Ovary (tissue), 9 donors: ENCODE data around the gene VMP1. TPM values are rescaled to one million over a fixed set of nuclear protein-coding genes. Genes with fewer than 3 reads are reported as not detected.

Source experiments
- DNase-seq, 5 donors: peaks; one replicate each; pipeline ENCODE4 v3.0.0-alpha.2; 2019 to 2020
- H3K27ac ChIP-seq, 2 donors: fragments of 200-600 bp; one replicate each; pipeline versions ENCODE4 v1.5.1 to v1.8.0; 2019 to 2022
- H3K27me3 ChIP-seq: fragments of 200-600 bp; one replicate; pipeline ENCODE4 v1.8.0; 2022
- H3K36me3 ChIP-seq: fragments of 200-600 bp; sonication (generic); one replicate; pipeline ENCODE4 v1.5.1; 2019
- H3K4me1 ChIP-seq: one replicate; pipeline ENCODE4 v1.8.1; 2013; ENCODE audit warnings: mild to moderate bottlenecking, moderate library complexity; ENCODE audit not compliant: insufficient read depth
- H3K4me3 ChIP-seq: fragments of 200-600 bp; sonication (generic); one replicate; pipeline ENCODE4 v1.5.1; 2017
- H3K9me3 ChIP-seq, 2 donors: fragments of 200-600 bp in 1 of 2; sonication (generic) in 1 of 2; one replicate each; pipeline versions ENCODE4 v1.5.1 to v1.8.1; 2013 to 2019; ENCODE audit warnings: mild to moderate bottlenecking in 1 of 2, moderate library complexity in 1 of 2
- EP300 ChIP-seq: sonication (generic); formaldehyde crosslinking; IDR thresholded peaks from one replicate; pipeline ENCODE4 v1.6.1; 2017; ENCODE audit warnings: antibody characterized with exemption
- POLR2A ChIP-seq: fragments of 450-650 bp; IDR thresholded peaks from one replicate; pipeline ENCODE4 v1.6.1; 2017; ENCODE audit warnings: antibody characterized with exemption, mild to moderate bottlenecking, moderate library complexity
- WGBS, 3 donors: extraction: QIAGEN DNeasy Blood & Tissue Kit in 1 of 3; methylation state at CpG; one replicate each; pipeline versions ENCODE4 v1.1.5 to v1.1.7; 2013 to 2017; 5-methylcytosine and 5-hydroxymethylcytosine counted together
- intact Hi-C, 4 donors: fragments of 100-400 bp; cut with DNase I; formaldehyde crosslinking; loops; one replicate each; pipeline versions ENCODE4 v1.11.0 to v1.15.1; 2022 to 2023
- polyA plus RNA-seq, 2 donors: library from polyadenylated mRNA; stranded (reverse); fragments of 200-250 nt in 1 of 2; fragments of 350-450 nt in 1 of 2; fragmentation: Illumina TruSeq in 1 of 2; extraction: RNeasy Lipid Tissue Mini Kit (QIAGEN cat#74804) in 1 of 2; gene quantifications; one replicate each; pipeline ENCODE4 v1.2.3, GENCODE V29; 2013 to 2014
- total RNA-seq, 7 donors: library from RNA; depleted of rRNA in 2 of 7; stranded (reverse); fragments of >200 nt in 2 of 7; fragmentation: NEBNext Ultra II Directional in 3 of 7; extraction: Animal tissue kit (Norgen Biotek cat#: 25700) in 3 of 7; gene quantifications; one replicate each; pipeline versions ENCODE4 v1.1.0 to v1.2.4, GENCODE V29; 2016 to 2023
- TF ChIP-seq, protein P1 (sequence below), 3 donors: fragments of 450-650 bp in 2 of 3; fragments of 200-600 bp in 1 of 3; IDR thresholded peaks; one replicate each; pipeline versions ENCODE4 v1.5.1 to v1.8.0; 2016 to 2022; ENCODE audit warnings: antibody characterized with exemption in 3 of 3, mild to moderate bottlenecking in 1 of 3
- donor health status: DM: no; HTN: no; CAD: no; lungs with moderate emphysema.
- donor health status: DM: no; HTN: no; CAD: no.
- donor health status: Bipolar disorder and iron deficiency.
- donor health status: DM: yes; HTN: yes; CAD: no.
- donor health status: DM: no; HTN: no; CAD: no.
- donor health status: DM: yes; HTN: yes; CAD: no.

VMP1 gene
- total and polyA plus RNA-seq, 9 donors: 63.5 to 667 (median 154) TPM

- H3K4me1 ChIP-seq: no peaks in the 10 kb centered on the region
- WGBS, 3 donors: 24 to 52% (median 29%) methylated on average over 3 of the region's 3 CpGs
- H3K27me3 ChIP-seq: no peaks in the 10 kb centered on the region
- intact Hi-C loops: no loop called here
- TF ChIP-seq EP300 (no peak), POLR2A (no peak)
- TF ChIP-seq, protein P1, sequence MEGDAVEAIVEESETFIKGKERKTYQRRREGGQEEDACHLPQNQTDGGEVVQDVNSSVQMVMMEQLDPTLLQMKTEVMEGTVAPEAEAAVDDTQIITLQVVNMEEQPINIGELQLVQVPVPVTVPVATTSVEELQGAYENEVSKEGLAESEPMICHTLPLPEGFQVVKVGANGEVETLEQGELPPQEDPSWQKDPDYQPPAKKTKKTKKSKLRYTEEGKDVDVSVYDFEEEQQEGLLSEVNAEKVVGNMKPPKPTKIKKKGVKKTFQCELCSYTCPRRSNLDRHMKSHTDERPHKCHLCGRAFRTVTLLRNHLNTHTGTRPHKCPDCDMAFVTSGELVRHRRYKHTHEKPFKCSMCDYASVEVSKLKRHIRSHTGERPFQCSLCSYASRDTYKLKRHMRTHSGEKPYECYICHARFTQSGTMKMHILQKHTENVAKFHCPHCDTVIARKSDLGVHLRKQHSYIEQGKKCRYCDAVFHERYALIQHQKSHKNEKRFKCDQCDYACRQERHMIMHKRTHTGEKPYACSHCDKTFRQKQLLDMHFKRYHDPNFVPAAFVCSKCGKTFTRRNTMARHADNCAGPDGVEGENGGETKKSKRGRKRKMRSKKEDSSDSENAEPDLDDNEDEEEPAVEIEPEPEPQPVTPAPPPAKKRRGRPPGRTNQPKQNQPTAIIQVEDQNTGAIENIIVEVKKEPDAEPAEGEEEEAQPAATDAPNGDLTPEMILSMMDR (IDR thresholded peaks at IDR 0.05): no peak
- DNase-seq: no peak
- H3K36me3 ChIP-seq: no peaks in the 10 kb centered on the region
- no peak overlapping the region for H3K4me3 ChIP-seq
- H3K27ac ChIP-seq: no peak overlapping the region
- no peaks in the 10 kb centered on the region for H3K9me3 ChIP-seq
Observed at GRCh38 chr17:59814685-59815084, 107.2 kb downstream of the VMP1 start.

DNA sequence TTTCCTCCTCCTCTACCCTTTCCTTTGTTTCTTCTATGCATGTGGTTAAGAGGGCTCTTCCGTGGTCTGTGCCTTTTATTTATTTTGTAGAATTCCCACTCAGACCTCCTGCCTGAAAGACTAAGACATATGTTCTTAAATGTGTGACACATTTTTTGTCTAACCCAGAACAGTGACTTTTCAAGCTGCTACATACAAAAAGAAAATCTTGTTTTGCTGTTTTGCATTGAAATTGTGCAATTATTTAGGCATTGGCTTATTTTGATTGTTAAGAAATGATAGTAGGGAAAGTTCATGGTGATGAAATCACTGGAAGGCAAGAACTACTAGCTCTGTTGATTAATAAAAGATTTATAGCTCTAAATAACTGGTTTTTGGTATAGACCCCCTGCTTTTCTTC, 108.5 kb downstream of the VMP1 start:
- intact Hi-C loops: no loop called here
- no peaks in the 10 kb centered on the region for H3K36me3 ChIP-seq
- H3K27me3 ChIP-seq: no peaks in the 10 kb centered on the region
- no peaks in the 10 kb centered on the region for H3K4me1 ChIP-seq
- no peak overlapping the region for H3K4me3 ChIP-seq
- no peak overlapping the region for H3K27ac ChIP-seq
- no peak for DNase-seq
- no peak for TF ChIP-seq POLR2A
- no peaks in the 10 kb centered on the region for H3K9me3 ChIP-seq
- WGBS, 3 donors: 82 to 90% (median 85%) methylated on average over 1 of the region's 1 CpG

DNA sequence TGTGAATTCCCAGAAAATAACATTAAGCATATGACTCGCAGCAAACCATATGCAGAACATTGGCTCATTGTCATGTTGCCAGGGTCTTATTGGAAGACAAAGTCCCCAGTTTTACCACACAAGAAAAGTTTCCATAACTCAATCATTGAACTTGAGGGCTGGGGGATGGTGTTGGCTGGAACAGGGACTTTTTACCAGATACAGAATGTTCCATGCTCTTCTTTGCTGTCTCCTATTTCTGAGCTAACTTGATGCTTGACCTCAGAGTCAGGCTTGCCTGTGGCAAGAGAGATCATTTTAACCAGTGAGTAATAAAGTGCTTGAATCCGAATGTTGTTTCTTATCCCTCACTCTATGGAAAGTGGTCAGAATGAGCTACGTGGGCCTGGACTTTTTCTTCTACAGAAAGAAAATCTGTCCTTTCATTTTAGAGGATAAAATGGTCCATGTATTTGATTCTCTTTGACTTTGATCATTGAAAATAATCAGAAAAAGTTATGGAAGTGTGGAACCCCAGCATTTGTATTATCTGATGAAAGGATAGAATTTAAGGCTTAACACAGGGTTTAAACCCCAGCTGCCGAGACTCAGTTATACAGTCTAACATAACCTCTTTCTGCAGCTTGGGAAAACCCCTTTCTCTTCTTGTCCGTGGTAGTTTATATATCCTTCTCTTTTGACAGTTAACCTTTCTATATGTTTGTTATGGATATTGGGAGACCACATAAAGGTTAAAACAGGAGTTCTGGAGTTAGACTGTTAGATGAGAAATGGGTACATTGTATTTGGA, 118.3 kb downstream of the VMP1 start:
- no peak overlapping the region for H3K27ac ChIP-seq
- WGBS, 3 donors: 63 to 79% (median 69%) methylated on average over 5 of the region's 5 CpGs
- DNase-seq: no peak
- H3K4me3 ChIP-seq: no peak overlapping the region
- intact Hi-C loops: no loop called here
- H3K36me3 ChIP-seq: no peaks in the 10 kb centered on the region
- peaks cover 7% of the 10 kb centered on the region for H3K4me1 ChIP-seq
- H3K27me3 ChIP-seq: no peaks in the 10 kb centered on the region
- TF ChIP-seq EP300: peak; percentile 55
- no peak for TF ChIP-seq POLR2A
- H3K9me3 ChIP-seq: no peaks in the 10 kb centered on the region

GRCh38 chr17:59826706-59827453, 119.4 kb downstream of the VMP1 start:
- H3K4me3 ChIP-seq: no peak overlapping the region
- no peaks in the 10 kb centered on the region for H3K9me3 ChIP-seq
- H3K27me3 ChIP-seq: no peaks in the 10 kb centered on the region
- 84 to 89% (median 88%) methylated on average over 4 of the region's 4 CpGs for WGBS, 3 donors
- H3K27ac ChIP-seq: no peak overlapping the region
- H3K4me1 ChIP-seq: peaks cover 13% of the 10 kb centered on the region
- TF ChIP-seq POLR2A (no peak), EP300 (no peak)
- TF ChIP-seq, protein P1 (IDR thresholded peaks at IDR 0.05): no peak
- intact Hi-C loops: no loop called here
- no peak for DNase-seq
- no peaks in the 10 kb centered on the region for H3K36me3 ChIP-seq

- Histone ChIP-seq H3K27ac (peak overlapping the region in 1 of 2 donors; percentile 44), H3K9me3 (no peaks in the 10 kb centered on the region), H3K27me3 (no peaks in the 10 kb centered on the region), H3K4me1 (peaks cover 13% of the 10 kb centered on the region), H3K36me3 (no peaks in the 10 kb centered on the region), H3K4me3 (no peak overlapping the region)
- intact Hi-C loops: no loop called here
- WGBS, 3 donors: 84 to 90% (median 84%) methylated on average over 5 of the region's 5 CpGs
- no peak for DNase-seq
- TF ChIP-seq EP300 (no peak), POLR2A (no peak)
- TF ChIP-seq, protein P1 (IDR thresholded peaks at IDR 0.05): no peak
Observed at GRCh38 chr17:59827721-59828477, 120.4 kb downstream of the VMP1 start.
